ENCODE data around the gene KLHL33.

Gene KLHL33

DNA sequence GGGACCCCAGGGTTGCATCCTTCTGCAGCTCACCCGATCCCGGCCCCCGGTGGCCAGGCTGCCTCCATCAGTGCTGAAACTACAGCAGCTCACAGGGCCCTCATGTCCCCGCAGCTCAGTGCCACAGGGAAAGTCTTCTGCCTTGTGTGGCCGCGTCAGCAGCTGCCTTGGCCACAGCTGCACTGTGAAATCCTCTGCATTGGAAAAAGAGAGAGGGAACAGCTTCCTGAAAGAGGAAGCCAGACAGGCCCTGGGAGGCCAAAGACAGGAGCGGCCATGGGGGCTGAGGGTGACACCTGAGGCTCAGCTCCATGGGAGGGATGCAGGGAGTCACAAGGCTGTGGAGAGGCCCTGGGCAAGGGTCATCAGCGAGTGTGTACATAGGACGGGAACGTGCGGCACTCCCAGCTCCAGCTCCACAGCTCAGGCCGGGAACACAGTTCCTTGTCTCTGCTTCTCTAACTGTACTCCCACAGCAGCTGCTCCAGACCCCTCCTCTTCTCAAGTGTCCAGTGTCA, 59.8 kb downstream of the KLHL33 start:
- no peak for DNase-seq (ENCODE audit: low spot score)

Data from AG08396 (cell line).